ENCODE data around the gene KNCN.

The KNCN gene

DNA sequence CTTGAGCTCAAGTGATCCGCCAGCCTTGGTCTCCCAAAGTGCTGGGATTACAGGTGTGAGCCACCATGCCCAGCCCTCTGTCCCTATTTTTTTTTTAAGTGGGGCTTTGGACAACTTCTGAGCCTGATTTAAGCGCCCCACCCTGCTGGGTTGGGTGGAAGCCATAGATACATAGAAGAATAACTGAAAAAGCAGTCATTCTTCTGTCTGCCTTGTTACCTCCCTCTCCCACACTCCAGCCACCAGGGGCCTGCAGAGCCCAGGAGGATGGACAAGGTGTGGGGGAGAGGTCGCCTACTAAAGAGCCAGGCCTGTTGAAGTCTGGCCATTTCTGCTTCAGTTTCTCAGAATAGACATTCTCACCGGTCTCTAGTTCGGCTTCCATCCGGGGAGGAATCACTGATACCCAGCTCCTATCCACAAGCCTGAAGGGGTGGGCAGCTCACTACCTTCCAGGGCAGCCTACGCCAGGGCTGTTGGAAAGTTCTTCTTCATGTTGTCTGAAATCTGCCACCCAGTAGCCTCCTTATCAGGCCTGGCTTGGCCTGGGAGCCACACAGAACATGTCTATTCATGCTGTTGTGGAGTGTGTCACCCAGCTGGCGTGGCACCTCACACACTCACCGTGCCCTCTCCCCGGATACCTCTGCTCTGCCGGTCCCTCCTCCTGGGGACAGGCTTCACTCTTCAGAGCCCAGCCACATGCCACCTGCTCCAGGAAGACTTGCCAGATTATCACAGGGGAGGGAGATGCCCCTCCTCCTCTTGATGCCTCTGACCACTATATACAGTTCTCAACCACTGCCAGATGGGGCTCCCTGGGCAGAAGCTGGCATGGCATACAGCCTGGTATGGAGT is 27.7 kb downstream of the KNCN start:
- DNase-seq (ENCODE audit: low spot score), result no peak

DNA sequence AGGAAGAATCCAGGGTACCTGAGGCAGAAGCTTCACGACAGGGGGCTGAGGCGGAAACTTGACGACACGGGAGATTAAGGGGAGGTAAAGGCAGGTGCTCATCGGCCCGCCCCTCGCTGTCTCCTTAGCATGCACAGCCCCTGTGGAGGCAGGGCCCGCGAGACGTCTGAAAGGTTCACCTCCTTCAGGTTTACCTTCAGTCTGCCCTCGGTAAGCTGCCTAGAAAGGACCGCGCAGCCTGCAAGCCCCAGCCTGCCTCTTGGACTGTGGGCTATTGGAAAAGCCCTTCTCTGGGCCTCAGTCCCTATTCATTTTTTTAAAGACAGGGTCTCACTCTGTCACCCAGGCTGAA is 28.5 kb downstream of the KNCN start:
- DNase-seq (ENCODE audit: low spot score), result no peak

DNA sequence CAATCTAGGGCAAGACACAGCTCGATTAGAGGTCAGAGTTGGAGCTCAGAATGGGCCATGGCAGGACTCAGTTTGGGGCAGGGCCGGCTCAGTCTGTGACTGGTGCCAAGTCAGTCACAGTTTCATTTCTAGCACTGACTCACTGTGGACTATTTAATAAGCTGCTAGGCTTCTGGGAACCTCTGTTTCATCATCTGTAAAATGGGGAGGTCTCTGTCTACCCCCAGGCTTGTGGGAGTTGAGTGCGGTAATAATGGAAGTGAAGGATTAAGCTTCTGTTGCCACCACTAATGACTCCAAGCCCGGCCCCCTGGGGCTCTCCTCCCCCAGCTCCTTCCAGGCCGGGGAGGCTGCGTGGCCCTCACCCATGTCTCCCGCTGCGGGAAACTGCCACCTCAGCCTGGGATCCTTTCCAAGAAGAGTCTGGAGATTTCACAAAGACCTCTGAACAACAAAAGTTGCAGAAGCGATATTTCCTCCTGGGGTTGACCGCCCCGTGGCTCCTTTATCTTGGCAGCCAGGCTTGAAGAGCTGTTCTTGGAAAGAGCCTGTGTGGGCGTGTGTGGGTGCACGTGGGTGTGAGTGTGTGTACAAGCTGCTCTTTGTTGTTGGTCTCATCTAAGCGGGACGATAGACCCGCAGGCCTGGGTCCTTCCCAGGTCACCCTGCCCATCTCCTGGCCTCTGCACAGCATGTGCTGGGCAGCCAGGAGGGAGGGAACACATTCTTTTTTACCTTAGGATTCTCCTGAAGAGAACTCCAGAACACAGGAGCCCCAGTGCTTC is 29.1 kb downstream of the KNCN start:
- peak; percentile 50 for DNase-seq (ENCODE audit: low spot score)

DNA sequence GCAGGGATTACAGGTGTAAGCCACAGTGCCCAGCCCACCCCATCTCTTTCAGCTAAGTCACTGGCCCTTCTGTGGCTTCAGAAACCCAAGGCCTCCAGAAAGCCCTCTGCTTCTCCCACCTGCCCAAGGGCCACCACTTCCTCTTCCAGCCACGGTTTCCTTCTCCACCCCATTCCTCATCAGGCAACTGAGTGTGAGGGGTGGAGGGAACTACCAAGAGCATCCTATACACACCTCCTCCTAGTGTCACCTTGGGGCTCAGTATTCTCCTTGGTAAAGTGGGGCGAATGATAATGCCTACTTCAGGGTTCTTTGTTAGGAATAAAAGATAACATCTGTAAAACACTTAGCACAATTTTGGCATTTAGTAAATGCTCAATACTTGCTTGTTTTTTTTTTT is 30.0 kb downstream of the KNCN start:
- DNase-seq (ENCODE audit: low spot score), result no peak

DNA sequence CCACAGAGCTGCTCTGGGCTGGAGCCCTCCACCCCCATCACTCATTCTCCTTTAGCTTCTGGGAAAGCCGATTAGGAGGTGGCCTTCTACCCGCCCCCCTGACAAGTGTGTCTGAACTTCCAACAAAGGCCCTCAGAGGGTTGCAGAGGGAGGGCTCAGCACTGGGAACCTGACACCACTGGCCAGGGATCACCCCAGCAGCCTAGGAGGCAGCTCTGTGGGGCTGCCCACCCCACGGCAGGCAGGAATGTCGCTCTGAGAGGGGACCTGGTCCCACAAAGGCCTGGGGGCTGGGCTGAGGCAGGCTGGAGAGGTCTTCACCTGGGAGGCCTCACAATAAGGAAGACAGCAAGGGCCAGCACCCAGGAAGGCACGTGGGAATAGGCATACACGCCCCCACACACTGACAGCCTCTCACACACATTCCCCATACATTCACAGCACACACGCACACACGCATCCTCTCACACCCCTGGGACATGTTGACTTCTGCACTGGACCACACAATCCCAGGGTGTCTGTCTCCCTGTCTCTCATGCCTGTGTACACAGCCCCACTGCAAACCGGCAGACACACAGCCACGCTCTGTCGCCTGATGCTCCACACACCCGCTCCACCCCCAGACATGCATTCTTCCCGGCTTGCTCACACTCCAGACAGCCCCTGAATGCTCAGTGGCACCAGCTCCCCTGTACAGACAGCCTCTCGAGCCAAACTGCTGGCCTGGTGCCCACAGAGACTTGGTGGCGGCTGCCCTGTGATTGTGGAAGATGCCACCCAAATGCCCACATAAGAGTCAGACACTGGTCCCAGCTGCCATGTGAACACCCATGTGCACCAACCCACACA is 31.2 kb downstream of the KNCN start:
- DNase-seq (ENCODE audit: low spot score), result peak; percentile 8

DNA sequence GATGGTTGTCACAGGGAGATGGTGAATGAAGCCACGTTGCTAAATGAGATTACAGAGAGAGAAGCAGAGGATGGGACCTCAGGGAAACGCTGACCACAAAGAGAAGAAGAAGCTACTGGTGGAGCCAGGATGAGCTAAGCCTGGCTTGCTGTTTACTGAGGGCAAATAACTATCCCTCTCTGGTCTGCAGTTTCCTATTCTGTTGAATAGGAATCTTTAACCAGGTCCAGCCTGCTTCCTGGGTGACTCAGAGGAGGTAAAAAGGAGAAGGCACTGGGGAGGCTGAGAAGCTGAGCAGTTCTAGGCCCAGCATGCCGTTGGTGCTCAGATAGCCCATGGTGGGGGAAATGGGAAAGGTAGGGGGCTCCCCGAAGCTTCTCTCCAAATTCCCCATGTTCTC is 32.2 kb downstream of the KNCN start:
- DNase-seq (ENCODE audit: low spot score), result no peak

DNA sequence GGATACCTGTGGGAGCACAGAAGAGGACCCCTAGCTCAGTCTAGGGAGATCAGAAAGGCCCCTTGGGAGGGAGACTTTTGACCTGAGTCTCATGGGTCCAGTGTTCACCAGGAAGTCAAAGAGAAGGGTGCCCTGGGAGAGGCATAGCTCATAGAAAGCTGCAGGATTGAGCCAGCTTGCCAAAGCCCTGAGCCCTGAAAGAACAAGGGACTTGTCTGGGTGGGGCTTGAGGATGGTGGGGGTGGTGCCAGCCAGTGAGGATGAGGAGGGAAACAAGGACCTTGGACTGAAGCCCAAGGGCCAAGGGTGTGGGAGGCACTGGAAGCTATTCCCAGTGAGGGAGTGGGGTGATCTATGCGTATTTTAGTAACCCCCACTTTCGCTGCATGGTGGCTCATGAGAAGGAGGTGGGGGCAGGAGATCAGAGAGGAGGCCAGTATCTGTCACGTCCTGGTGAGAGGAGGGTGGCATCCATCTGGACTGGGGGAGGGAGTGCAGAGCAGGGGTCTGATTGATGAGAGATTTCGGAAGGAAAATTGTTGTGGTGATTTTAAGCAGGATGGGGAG is 33.4 kb downstream of the KNCN start:
- peak; percentile 29 for DNase-seq (ENCODE audit: low spot score)

- DNase-seq (ENCODE audit: low spot score), result peak; percentile 87
Measured at GRCh38 chr1:46517010-46517600, 34.3 kb downstream of the KNCN start.

DNA sequence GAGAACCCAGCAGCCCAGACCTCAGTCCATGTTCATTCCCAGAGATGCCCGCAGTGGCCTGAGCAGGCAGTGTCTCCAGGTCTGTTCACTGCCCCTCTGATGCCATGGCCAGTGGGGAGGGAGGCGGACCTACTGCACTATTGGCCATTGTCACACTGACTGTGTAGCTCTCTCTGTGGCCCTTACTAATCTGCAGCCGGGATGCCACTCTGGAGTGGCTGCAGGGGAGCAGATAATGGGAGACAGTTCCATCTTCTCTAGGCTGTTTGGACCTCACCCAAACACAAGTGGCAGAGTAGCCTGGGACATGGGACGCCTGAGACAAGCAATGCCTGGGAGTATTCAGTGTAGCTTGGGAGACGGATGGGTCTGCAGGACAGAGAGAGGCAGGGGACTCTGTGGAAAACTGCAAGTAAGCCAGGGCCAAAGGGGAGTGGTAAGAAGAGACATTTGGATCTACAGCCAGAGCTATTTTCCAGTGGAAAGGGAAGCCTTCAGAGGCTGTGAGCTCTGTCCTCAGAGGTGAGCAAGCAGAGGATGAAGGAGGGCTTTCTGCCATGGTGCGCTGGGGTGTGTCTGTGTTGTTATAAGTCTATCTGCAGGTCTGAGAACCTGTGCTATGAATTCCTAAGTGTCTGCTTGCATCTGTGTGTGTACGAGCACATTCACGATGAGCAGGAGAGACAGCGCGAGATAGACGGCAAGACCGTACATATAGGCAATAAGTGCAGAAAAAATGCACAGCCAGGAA is 35.1 kb downstream of the KNCN start:
- DNase-seq (ENCODE audit: low spot score), result no peak

GRCh38 chr1:46515576-46515975 is 35.9 kb downstream of the KNCN start:
- DNase-seq (ENCODE audit: low spot score), result no peak

- no peak for DNase-seq (ENCODE audit: low spot score)
Measured at GRCh38 chr1:46513536-46513935, 37.9 kb downstream of the KNCN start.

- DNase-seq (ENCODE audit: low spot score), result no peak
Measured at GRCh38 chr1:46512792-46513190, 38.7 kb downstream of the KNCN start.

GRCh38 chr1:46512135-46512791 is 39.2 kb downstream of the KNCN start:
- DNase-seq (ENCODE audit: low spot score), result no peak

DNA sequence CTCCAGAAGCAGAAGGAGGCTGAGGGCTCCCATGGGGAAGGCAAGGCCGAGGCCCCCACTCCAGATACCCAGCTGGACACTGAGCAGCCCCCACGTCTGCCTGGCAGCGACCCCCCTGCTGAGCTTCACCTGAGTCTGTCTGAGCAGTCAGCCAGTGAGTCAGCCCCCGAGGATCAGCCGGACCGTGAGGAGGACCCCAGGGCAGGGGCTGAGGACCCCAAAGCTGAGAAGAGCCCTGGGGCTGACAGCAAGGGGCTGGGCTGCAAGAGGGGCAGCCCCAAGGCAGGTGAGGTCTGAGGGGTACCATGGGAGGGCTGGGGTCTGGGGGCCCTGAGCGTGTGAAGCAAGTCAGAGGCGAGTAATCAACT is 40.5 kb downstream of the KNCN start:
- DNase-seq (ENCODE audit: low spot score), result no peak

DNA sequence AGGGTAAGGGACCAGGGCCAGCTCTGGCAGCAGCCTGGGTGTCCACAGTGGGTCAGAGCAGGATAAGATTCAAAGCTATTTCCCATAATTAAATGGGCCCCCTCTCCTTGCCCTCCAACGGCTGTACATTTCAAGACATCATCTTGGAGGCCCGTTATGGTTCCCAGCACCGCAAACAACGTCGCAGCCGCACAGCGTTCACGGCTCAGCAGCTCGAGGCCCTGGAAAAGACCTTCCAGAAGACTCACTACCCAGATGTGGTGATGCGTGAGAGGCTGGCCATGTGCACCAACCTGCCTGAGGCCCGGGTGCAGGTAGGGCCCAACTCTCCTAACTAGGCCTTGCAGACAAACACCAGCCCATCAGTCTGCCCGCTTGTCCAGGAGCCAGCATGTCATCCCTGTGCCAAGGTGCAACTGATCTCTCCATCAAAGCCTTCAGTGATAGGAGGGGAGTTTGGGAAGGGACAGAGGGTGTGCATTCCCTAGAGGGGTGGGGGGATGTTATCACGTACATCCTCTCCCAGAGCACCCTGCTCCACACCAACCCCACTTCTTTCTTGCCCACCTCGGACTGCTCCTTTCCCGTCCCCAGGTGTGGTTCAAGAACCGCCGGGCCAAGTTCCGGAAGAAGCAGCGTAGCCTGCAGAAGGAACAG is 41.0 kb downstream of the KNCN start:
- DNase-seq (ENCODE audit: low spot score), result no peak

DNA sequence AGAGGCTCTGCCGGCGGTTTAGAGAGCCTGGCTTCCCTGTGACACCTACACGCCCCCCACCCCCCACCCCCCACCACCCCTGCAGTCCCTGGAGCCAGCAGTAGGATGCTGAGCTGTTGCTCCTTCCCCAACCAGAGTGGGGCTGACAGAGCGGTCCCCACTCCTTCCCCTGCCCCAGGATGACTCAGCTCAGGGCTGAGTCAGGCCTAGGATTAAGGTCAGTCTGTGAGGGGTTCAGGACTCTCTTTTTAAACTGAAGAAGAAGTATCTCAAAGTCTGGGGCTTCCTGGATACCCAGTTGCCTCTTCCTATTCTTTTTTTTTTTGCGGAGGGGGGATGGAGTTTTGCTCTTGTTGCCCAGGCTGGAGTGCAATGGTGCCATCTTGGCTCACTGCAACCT is 42.7 kb downstream of the KNCN start:
- DNase-seq (ENCODE audit: low spot score), result no peak

DNA sequence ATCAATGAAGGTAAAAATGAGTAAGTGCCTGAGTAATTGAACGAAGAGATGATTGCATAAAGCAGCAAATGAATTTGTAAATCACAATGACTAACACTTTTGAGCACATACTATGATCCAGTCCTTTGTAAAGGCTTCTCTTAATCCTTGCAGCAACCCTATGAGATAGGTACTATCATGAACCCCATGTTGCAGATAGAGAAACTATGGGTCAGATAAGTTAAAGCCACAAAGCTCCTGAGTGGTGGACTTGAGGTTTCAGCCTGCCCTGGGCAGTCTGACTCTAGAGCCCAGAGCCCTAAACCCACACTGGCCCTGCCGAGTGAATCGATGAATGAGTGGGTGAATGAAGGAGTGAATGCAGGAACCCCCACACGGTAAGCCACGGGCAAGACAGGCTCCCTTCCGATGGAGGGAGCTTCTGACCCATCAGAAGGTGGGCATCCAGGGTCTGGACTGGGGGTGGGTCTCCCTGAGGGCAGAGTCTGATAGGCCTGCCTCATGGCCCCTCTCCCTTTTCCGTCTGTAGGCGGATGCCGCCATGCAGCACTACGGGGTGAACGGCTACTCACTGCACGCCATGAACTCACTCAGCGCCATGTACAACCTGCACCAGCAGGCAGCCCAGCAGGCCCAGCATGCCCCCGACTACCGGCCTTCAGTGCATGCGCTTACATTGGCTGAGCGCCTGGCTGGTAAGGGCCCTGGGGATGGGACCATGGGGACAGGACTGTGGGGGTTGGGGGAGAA is 44.8 kb downstream of the KNCN start:
- DNase-seq (ENCODE audit: low spot score), result no peak

- no peak for DNase-seq (ENCODE audit: low spot score)
Measured at GRCh38 chr1:46503421-46503820, 48.0 kb downstream of the KNCN start.

- no peak for DNase-seq (ENCODE audit: low spot score)
Measured at GRCh38 chr1:46501528-46501927, 49.9 kb downstream of the KNCN start.
